Chondrocyte (in vitro differentiated cells): ENCODE data around the gene DUSP28. TPM values are rescaled to one million over a fixed set of nuclear protein-coding genes. Genes with fewer than 3 reads are reported as not detected.

Experiments
- DNase-seq: peaks from one replicate; pipeline ENCODE4 v3.0.0; 2021; ENCODE audit warnings: mixed read lengths, low spot score
- H3K27ac Mint-ChIP-seq: one replicate; pipeline ENCODE4 v1.8.0; 2021; ENCODE audit warnings: mild to moderate bottlenecking, moderate library complexity, mixed read lengths; ENCODE audit not compliant: unreplicated experiment
- H3K27me3 Mint-ChIP-seq: 2 replicates; pipeline ENCODE4 v1.8.0; 2021; ENCODE audit warnings: low read depth, mixed read lengths
- H3K36me3 Mint-ChIP-seq: 2 replicates; pipeline ENCODE4 v1.8.0; 2021; ENCODE audit warnings: low read depth, mixed read lengths
- H3K4me1 Mint-ChIP-seq: 2 replicates; pipeline ENCODE4 v1.8.0; 2021; ENCODE audit warnings: low read depth, mild to moderate bottlenecking, mixed read lengths
- H3K4me3 Mint-ChIP-seq: one replicate; pipeline ENCODE4 v1.8.0; 2021; ENCODE audit warnings: mild to moderate bottlenecking, moderate library complexity, mixed read lengths; ENCODE audit not compliant: unreplicated experiment
- H3K9me3 Mint-ChIP-seq: 2 replicates; pipeline ENCODE4 v1.8.0; 2021; ENCODE audit warnings: low read depth, mixed read lengths
- total RNA-seq: library from RNA; stranded (reverse); gene quantifications from 3 replicates; pipeline ENCODE4 v1.2.1, GENCODE V29; 2021
- TF ChIP-seq, protein P1 (sequence below): fragments of 200-600 bp; sonication (generic); IDR thresholded peaks from 2 replicates; pipeline ENCODE4 v1.5.0; 2021; ENCODE audit warnings: antibody characterized with exemption, mild to moderate bottlenecking, moderate library complexity

The DUSP28 gene
- total RNA-seq, 1 donor from 2014 or later = 3.7 TPM

GRCh38 chr2:240557101-240557751 is 2.9 kb upstream of the DUSP28 start:
- TF ChIP-seq, protein P1, sequence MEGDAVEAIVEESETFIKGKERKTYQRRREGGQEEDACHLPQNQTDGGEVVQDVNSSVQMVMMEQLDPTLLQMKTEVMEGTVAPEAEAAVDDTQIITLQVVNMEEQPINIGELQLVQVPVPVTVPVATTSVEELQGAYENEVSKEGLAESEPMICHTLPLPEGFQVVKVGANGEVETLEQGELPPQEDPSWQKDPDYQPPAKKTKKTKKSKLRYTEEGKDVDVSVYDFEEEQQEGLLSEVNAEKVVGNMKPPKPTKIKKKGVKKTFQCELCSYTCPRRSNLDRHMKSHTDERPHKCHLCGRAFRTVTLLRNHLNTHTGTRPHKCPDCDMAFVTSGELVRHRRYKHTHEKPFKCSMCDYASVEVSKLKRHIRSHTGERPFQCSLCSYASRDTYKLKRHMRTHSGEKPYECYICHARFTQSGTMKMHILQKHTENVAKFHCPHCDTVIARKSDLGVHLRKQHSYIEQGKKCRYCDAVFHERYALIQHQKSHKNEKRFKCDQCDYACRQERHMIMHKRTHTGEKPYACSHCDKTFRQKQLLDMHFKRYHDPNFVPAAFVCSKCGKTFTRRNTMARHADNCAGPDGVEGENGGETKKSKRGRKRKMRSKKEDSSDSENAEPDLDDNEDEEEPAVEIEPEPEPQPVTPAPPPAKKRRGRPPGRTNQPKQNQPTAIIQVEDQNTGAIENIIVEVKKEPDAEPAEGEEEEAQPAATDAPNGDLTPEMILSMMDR = no peak
- peak; percentile 94 for DNase-seq
- H3K36me3 Mint-ChIP-seq = no peaks in the 10 kb centered on the region
- no peak overlapping the region for H3K27ac Mint-ChIP-seq
- H3K9me3 Mint-ChIP-seq = no peaks in the 10 kb centered on the region
- peaks cover 30% of the 10 kb centered on the region for H3K4me1 Mint-ChIP-seq
- peak overlapping the region; percentile 33 for H3K4me3 Mint-ChIP-seq
- no peaks in the 10 kb centered on the region for H3K27me3 Mint-ChIP-seq

- Mint-ChIP-seq H3K36me3 (no peaks in the 10 kb centered on the region), H3K27ac (no peak within 1 kb of the TSS), H3K27me3 (no peaks in the 10 kb centered on the region), H3K4me3 (peak within 1 kb of the TSS; percentile 57), H3K4me1 (peaks cover 30% of the 10 kb centered on the region), H3K9me3 (no peaks in the 10 kb centered on the region)
- DNase-seq = no peak
- TF ChIP-seq, protein P1 = no peak
These were observed 2.3 kb upstream of the DUSP28 start, which contains the start of gene ANKMY1 for GRCh38 chr2:240557808-240558207. Gene ANKMY1 (minus strand): TSS chr2:240557988. CDS start chr2:240557335, 653 bp downstream.

DNA sequence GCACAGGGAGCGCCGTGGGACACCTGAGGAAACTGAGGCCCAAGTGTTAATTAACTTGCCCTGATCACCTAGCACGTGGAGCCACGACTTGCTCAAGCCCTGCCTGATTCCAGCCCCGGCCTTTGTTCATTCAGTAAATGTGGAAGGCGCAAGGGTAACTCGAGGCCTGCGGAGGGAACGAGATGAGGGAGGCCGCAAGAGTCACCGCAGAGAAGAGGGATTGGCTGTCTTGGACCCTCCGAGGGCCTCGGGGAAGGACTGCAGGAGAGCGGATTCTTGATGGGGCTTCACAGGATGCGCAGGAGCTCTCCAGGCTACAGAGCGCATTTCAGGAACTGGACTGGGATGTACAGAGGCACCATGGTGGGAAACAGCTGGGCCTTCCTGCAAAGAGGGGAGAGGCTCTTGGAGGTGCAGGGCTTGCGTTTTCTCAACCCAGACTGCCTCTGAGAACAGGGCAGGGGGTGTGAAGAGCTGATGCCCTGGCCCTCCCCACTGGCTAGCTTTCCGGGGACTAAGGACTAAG is 1.9 kb upstream of the DUSP28 start:
- TF ChIP-seq, protein P1 = no peak
- Mint-ChIP-seq H3K36me3 (no peaks in the 10 kb centered on the region), H3K4me1 (peaks cover 30% of the 10 kb centered on the region), H3K9me3 (no peaks in the 10 kb centered on the region), H3K27ac (no peak overlapping the region), H3K4me3 (peak overlapping the region; percentile 57), H3K27me3 (no peaks in the 10 kb centered on the region)
- DNase-seq = no peak

- peaks cover 30% of the 10 kb centered on the region for H3K4me1 Mint-ChIP-seq
- H3K4me3 Mint-ChIP-seq = peak overlapping the region; percentile 73
- H3K27ac Mint-ChIP-seq = peak overlapping the region; percentile 65
- H3K27me3 Mint-ChIP-seq = no peaks in the 10 kb centered on the region
- TF ChIP-seq, protein P1 = no peak
- H3K9me3 Mint-ChIP-seq = no peaks in the 10 kb centered on the region
- DNase-seq = no peak
- no peaks in the 10 kb centered on the region for H3K36me3 Mint-ChIP-seq
These were observed 871 bp upstream of the DUSP28 start for GRCh38 chr2:240559286-240559685.

GRCh38 chr2:240560480-240561324 is 545 bp downstream of the DUSP28 start:
- Mint-ChIP-seq H3K9me3 (no peaks in the 10 kb centered on the region), H3K4me3 (peak overlapping the region; percentile 73), H3K36me3 (no peaks in the 10 kb centered on the region), H3K4me1 (peaks cover 32% of the 10 kb centered on the region), H3K27ac (peak overlapping the region; percentile 92), H3K27me3 (no peaks in the 10 kb centered on the region)
- DNase-seq = peak; percentile 99
- TF ChIP-seq, protein P1 = peak; percentile 60
